IPS-15b (cell line): ENCODE measurements around the gene CYP4F2.
"Not testable (repeated sequence)": the region's sequence is repeated elsewhere in the genome, so short reads cannot be mapped to it uniquely, and the experiment has no call there.

Experiments
- H3K27me3 ChIP-seq: one replicate; pipeline ENCODE4 v1.6.1; 2013; ENCODE audit warnings: low read length; ENCODE audit not compliant: control insufficient read depth, insufficient read depth
- H3K36me3 ChIP-seq: one replicate; pipeline ENCODE4 v1.6.1; 2013; ENCODE audit warnings: low read length; ENCODE audit not compliant: control insufficient read depth, insufficient read depth
- H3K4me1 ChIP-seq: one replicate; pipeline ENCODE4 v1.6.1; 2013; ENCODE audit warnings: mild to moderate bottlenecking, low read length; ENCODE audit not compliant: control insufficient read depth, insufficient read depth
- H3K4me3 ChIP-seq: one replicate; pipeline ENCODE4 v1.5.1; 2013; ENCODE audit warnings: low read depth, low read length
- H3K9ac ChIP-seq: one replicate; pipeline ENCODE4 v1.6.1; 2013; ENCODE audit warnings: low read depth, mild to moderate bottlenecking, low read length
- H3K9me3 ChIP-seq: one replicate; pipeline ENCODE4 v1.6.1; 2013; ENCODE audit warnings: mild to moderate bottlenecking, low read length; ENCODE audit not compliant: control insufficient read depth, insufficient read depth

The CYP4F2 gene

GRCh38 chr19:15829306-15829698 lies 68.6 kb downstream of the CYP4F2 start:
- no peak overlapping the region for H3K9ac ChIP-seq
- no peaks in the 10 kb centered on the region for H3K36me3 ChIP-seq
- no peaks in the 10 kb centered on the region for H3K27me3 ChIP-seq
- no peaks in the 10 kb centered on the region for H3K9me3 ChIP-seq
- peaks cover 3% of the 10 kb centered on the region for H3K4me1 ChIP-seq
- H3K4me3 ChIP-seq, result no peak overlapping the region

GRCh38 chr19:15828611-15829305 lies 69.1 kb downstream of the CYP4F2 start:
- not testable (repeated sequence) for H3K27me3 ChIP-seq, H3K9me3 ChIP-seq, H3K9ac ChIP-seq, H3K4me1 ChIP-seq, H3K4me3 ChIP-seq, H3K36me3 ChIP-seq

- Histone ChIP-seq H3K36me3 (no peaks in the 10 kb centered on the region), H3K4me1 (peaks cover 3% of the 10 kb centered on the region), H3K27me3 (no peaks in the 10 kb centered on the region), H3K9ac (no peak overlapping the region), H3K9me3 (no peaks in the 10 kb centered on the region), H3K4me3 (no peak overlapping the region)
These were observed 69.7 kb downstream of the CYP4F2 start for GRCh38 chr19:15828121-15828610.
